Spinal cord (tissue), 10 donors: ENCODE measurements around the gene CYTH4. TPM values are rescaled to one million over a fixed set of nuclear protein-coding genes. Genes with fewer than 3 reads are reported as not detected.

Experiments
- DNase-seq, 6 donors: peaks; one replicate each; pipeline versions ENCODE4 v3.0.0 to v3.0.0-alpha.2; 2013 to 2015; ENCODE audit warnings: low spot score in 6 of 6, low read depth in 4 of 6
- H3K27ac ChIP-seq: one replicate; pipeline ENCODE4 v1.5.1; 2013; ENCODE audit warnings: low read depth, low read length, control low read depth
- H3K27me3 ChIP-seq: one replicate; pipeline ENCODE4 v1.6.1; 2013; ENCODE audit warnings: low read length; ENCODE audit not compliant: control insufficient read depth, insufficient read depth
- H3K36me3 ChIP-seq: one replicate; pipeline ENCODE4 v1.6.1; 2013; ENCODE audit warnings: low read length; ENCODE audit not compliant: control insufficient read depth, insufficient read depth
- H3K4me1 ChIP-seq: one replicate; pipeline ENCODE4 v1.6.1; 2013; ENCODE audit warnings: low read length; ENCODE audit not compliant: control insufficient read depth, insufficient read depth
- H3K4me3 ChIP-seq: one replicate; pipeline ENCODE4 v1.5.1; 2013; ENCODE audit warnings: low read depth, low read length, control low read depth
- H3K9me3 ChIP-seq: one replicate; pipeline ENCODE4 v1.6.1; 2013; ENCODE audit warnings: low read length; ENCODE audit not compliant: control insufficient read depth, insufficient read depth
- WGBS: methylation state at CpG from one replicate; pipeline ENCODE4 v1.1.5; 2013; ENCODE audit warnings: missing lambda C conversion rate; ENCODE audit not compliant: insufficient coverage; 5-methylcytosine and 5-hydroxymethylcytosine counted together
- polyA plus RNA-seq, 2 donors: library from polyadenylated mRNA; unstranded; fragments of 120-200 nt; gene quantifications; one replicate each; pipeline ENCODE4 v1.2.1, GENCODE V29; 2013; ENCODE audit not compliant: insufficient read length in 2 of 2
- total RNA-seq, 2 donors: library from RNA; depleted of rRNA in 1 of 2; stranded (reverse); fragments of 120-200 nt in 1 of 2; fragments of >200 nt in 1 of 2; gene quantifications; one replicate each; pipeline versions ENCODE4 v1.2.3 to v1.2.4, GENCODE V29; 2013 to 2014
- donor health status: healthy.

CYTH4 gene
- total and polyA plus RNA-seq, 4 donors, result 5.8 to 9.4 (median 7.9) TPM

GRCh38 chr22:37285937-37286336 is 3.6 kb downstream of the CYTH4 start:
- Histone ChIP-seq H3K27ac (no peak overlapping the region), H3K4me1 (peaks cover 4% of the 10 kb centered on the region), H3K9me3 (no peaks in the 10 kb centered on the region), H3K27me3 (no peaks in the 10 kb centered on the region), H3K4me3 (no peak overlapping the region), H3K36me3 (no peaks in the 10 kb centered on the region)
- 93% methylated on average over 9 of the region's 10 CpGs for whole genome bisulfite sequencing
- DNase-seq, result no peak

GRCh38 chr22:37287550-37287951 is 5.2 kb downstream of the CYTH4 start:
- H3K36me3 ChIP-seq, result no peaks in the 10 kb centered on the region
- no peak for DNase-seq
- no peak overlapping the region for H3K27ac ChIP-seq
- H3K9me3 ChIP-seq, result peaks cover 2% of the 10 kb centered on the region
- no peak overlapping the region for H3K4me3 ChIP-seq
- no peaks in the 10 kb centered on the region for H3K27me3 ChIP-seq
- H3K4me1 ChIP-seq, result peaks cover 4% of the 10 kb centered on the region
- 82% methylated on average over 6 of the region's 10 CpGs for WGBS

GRCh38 chr22:37288521-37288920 is 6.2 kb downstream of the CYTH4 start:
- Histone ChIP-seq H3K27me3 (no peaks in the 10 kb centered on the region), H3K9me3 (peaks cover 2% of the 10 kb centered on the region)
- 90% methylated on average over 5 of the region's 7 CpGs for WGBS

GRCh38 chr22:37289156-37289735 is 6.9 kb downstream of the CYTH4 start:
- 96% methylated on average over 5 of the region's 7 CpGs for WGBS
- H3K4me1 ChIP-seq, result peaks cover 4% of the 10 kb centered on the region
- H3K27me3 ChIP-seq, result no peaks in the 10 kb centered on the region
- no peak overlapping the region for H3K4me3 ChIP-seq
- DNase-seq, result no peak
- no peaks in the 10 kb centered on the region for H3K36me3 ChIP-seq
- H3K9me3 ChIP-seq, result peaks cover 2% of the 10 kb centered on the region
- no peak overlapping the region for H3K27ac ChIP-seq

More at GRCh38 chr22:37288521-37288920, 6.2 kb downstream of the CYTH4 start:
- no peaks in the 10 kb centered on the region for H3K36me3 ChIP-seq
- DNase-seq, result no peak
- peaks cover 4% of the 10 kb centered on the region for H3K4me1 ChIP-seq
- no peak overlapping the region for H3K27ac ChIP-seq
- no peak overlapping the region for H3K4me3 ChIP-seq

- Histone ChIP-seq H3K36me3 (no peaks in the 10 kb centered on the region), H3K9me3 (peaks cover 2% of the 10 kb centered on the region), H3K4me3 (no peak overlapping the region), H3K27me3 (no peaks in the 10 kb centered on the region), H3K4me1 (no peaks in the 10 kb centered on the region), H3K27ac (no peak overlapping the region)
- WGBS, result 67% methylated on average over 7 of the region's 7 CpGs
- DNase-seq, result no peak
These were observed 8.4 kb downstream of the CYTH4 start for GRCh38 chr22:37290737-37291136.

- Histone ChIP-seq H3K9me3 (peaks cover 2% of the 10 kb centered on the region), H3K4me1 (no peaks in the 10 kb centered on the region), H3K27ac (no peak overlapping the region), H3K4me3 (no peak overlapping the region), H3K27me3 (no peaks in the 10 kb centered on the region), H3K36me3 (no peaks in the 10 kb centered on the region)
- no peak for DNase-seq
- 88% methylated on average over 5 of the region's 5 CpGs for WGBS
These were observed 9.4 kb downstream of the CYTH4 start for GRCh38 chr22:37291559-37292298.

- H3K27me3 ChIP-seq, result no peaks in the 10 kb centered on the region
- H3K9me3 ChIP-seq, result peaks cover 2% of the 10 kb centered on the region
- no peaks in the 10 kb centered on the region for H3K36me3 ChIP-seq
- no peaks in the 10 kb centered on the region for H3K4me1 ChIP-seq
- no peak overlapping the region for H3K27ac ChIP-seq
- 86% methylated on average over 13 of the region's 13 CpGs for WGBS
- no peak for DNase-seq
- no peak overlapping the region for H3K4me3 ChIP-seq
These were observed 10.3 kb downstream of the CYTH4 start for GRCh38 chr22:37292641-37293040.

GRCh38 chr22:37293172-37293571 is 10.9 kb downstream of the CYTH4 start:
- peaks cover 2% of the 10 kb centered on the region for H3K9me3 ChIP-seq
- H3K4me3 ChIP-seq, result no peak overlapping the region
- H3K36me3 ChIP-seq, result no peaks in the 10 kb centered on the region
- H3K4me1 ChIP-seq, result no peaks in the 10 kb centered on the region
- no peak overlapping the region for H3K27ac ChIP-seq
- no peak for DNase-seq
- WGBS, result 83% methylated on average over 2 of the region's 3 CpGs
- no peaks in the 10 kb centered on the region for H3K27me3 ChIP-seq

- Histone ChIP-seq H3K36me3 (no peaks in the 10 kb centered on the region), H3K27ac (no peak overlapping the region), H3K4me1 (no peaks in the 10 kb centered on the region), H3K27me3 (no peaks in the 10 kb centered on the region), H3K9me3 (peaks cover 2% of the 10 kb centered on the region), H3K4me3 (no peak overlapping the region)
- WGBS, result 58% methylated on average over 8 of the region's 9 CpGs
- no peak for DNase-seq
These were observed 12.4 kb downstream of the CYTH4 start for GRCh38 chr22:37294747-37295146.
